Colonic mucosa (tissue), 4 donors: Measurements from ENCODE around the gene PLXNA2. TPM values are rescaled to one million over a fixed set of nuclear protein-coding genes. Genes with fewer than 3 reads are reported as not detected.

Experiments
- DNase-seq: peaks from one replicate; pipeline ENCODE4 v3.0.0-alpha.2; 2020
- H3K27ac ChIP-seq: fragments of 200-600 bp; one replicate; pipeline ENCODE4 v1.8.0; 2021
- H3K27me3 ChIP-seq: fragments of 200-600 bp; one replicate; pipeline ENCODE4 v1.8.0; 2021
- H3K36me3 ChIP-seq: fragments of 200-600 bp; one replicate; pipeline ENCODE4 v1.8.0; 2021
- H3K4me1 ChIP-seq: fragments of 200-600 bp; one replicate; pipeline ENCODE4 v1.8.0; 2021; ENCODE audit warnings: mild to moderate bottlenecking
- H3K4me3 ChIP-seq: fragments of 200-600 bp; one replicate; pipeline ENCODE4 v1.8.0; 2021
- H3K9ac ChIP-seq, 2 donors: one replicate each; pipeline ENCODE4 v1.7.0; 2013; ENCODE audit warnings: control low read depth in 2 of 2, low read depth in 2 of 2, low read length in 2 of 2
- H3K9me3 ChIP-seq: fragments of 200-600 bp; one replicate; pipeline ENCODE4 v1.8.0; 2021
- CTCF ChIP-seq: fragments of 200-600 bp; IDR thresholded peaks from one replicate; pipeline ENCODE4 v1.8.0; 2022; ENCODE audit warnings: antibody characterized with exemption, mild to moderate bottlenecking
- intact Hi-C: fragments of 100-400 bp; cut with DNase I; formaldehyde crosslinking; loops from one replicate; pipeline ENCODE4 v1.14.1; 2022
- total RNA-seq, 2 donors: library from RNA; stranded (reverse); fragmentation: NEBNext Ultra II Directional in 1 of 2; extraction: Animal tissue kit (Norgen Biotek cat#: 25700) in 1 of 2; gene quantifications; one replicate each; pipeline ENCODE4 v1.2.1, GENCODE V29; 2021
- donor health status: healthy.
- donor health status: DM: no; HTN: no; CAD: no.
- donor health status: DM: no; HTN: no; CAD: no.

Gene PLXNA2
- total RNA-seq, 2 donors from 2014 or later: 46.1 to 81.6 TPM

GRCh38 chr1:208089761-208090370 is 154.3 kb downstream of the PLXNA2 start:
- no peak for DNase-seq
- Histone ChIP-seq H3K27me3 (no peaks in the 10 kb centered on the region), H3K36me3 (no peaks in the 10 kb centered on the region), H3K9ac (no peak overlapping the region), H3K4me3 (no peak overlapping the region), H3K27ac (no peak overlapping the region), H3K9me3 (no peaks in the 10 kb centered on the region), H3K4me1 (peaks cover 5% of the 10 kb centered on the region)
- TF ChIP-seq CTCF: no peak
- intact Hi-C loops: loop anchor here (5.0 to 10.0 kb wide), 2 partner anchors 68 to 155 kb away; partner anchors contain the start of gene PLXNA2

- no peak for DNase-seq
- no peak overlapping the region for H3K4me3 ChIP-seq
- no peak overlapping the region for H3K27ac ChIP-seq
- no peaks in the 10 kb centered on the region for H3K9me3 ChIP-seq
- peaks cover 5% of the 10 kb centered on the region for H3K4me1 ChIP-seq
- H3K27me3 ChIP-seq: no peaks in the 10 kb centered on the region
- H3K36me3 ChIP-seq: no peaks in the 10 kb centered on the region
- TF ChIP-seq CTCF: no peak
- intact Hi-C loops: no loop called here
- no peak overlapping the region for H3K9ac ChIP-seq
Measured at GRCh38 chr1:208089149-208089548, 155.0 kb downstream of the PLXNA2 start.

GRCh38 chr1:208088319-208088718 is 155.9 kb downstream of the PLXNA2 start:
- DNase-seq: no peak
- no peaks in the 10 kb centered on the region for H3K27me3 ChIP-seq
- peaks cover 5% of the 10 kb centered on the region for H3K4me1 ChIP-seq
- H3K27ac ChIP-seq: no peak overlapping the region
- H3K36me3 ChIP-seq: no peaks in the 10 kb centered on the region
- no peak for TF ChIP-seq CTCF
- H3K4me3 ChIP-seq: no peak overlapping the region
- H3K9me3 ChIP-seq: no peaks in the 10 kb centered on the region
- no peak overlapping the region for H3K9ac ChIP-seq
- intact Hi-C loops: no loop called here

GRCh38 chr1:208085655-208086515 is 158.3 kb downstream of the PLXNA2 start:
- TF ChIP-seq CTCF: no peak
- no peak overlapping the region for H3K27ac ChIP-seq
- DNase-seq: no peak
- peaks cover 5% of the 10 kb centered on the region for H3K4me1 ChIP-seq
- H3K9ac ChIP-seq: no peak overlapping the region
- no peaks in the 10 kb centered on the region for H3K9me3 ChIP-seq
- no peak overlapping the region for H3K4me3 ChIP-seq
- no peaks in the 10 kb centered on the region for H3K27me3 ChIP-seq
- H3K36me3 ChIP-seq: no peaks in the 10 kb centered on the region
- intact Hi-C loops: no loop called here

- intact Hi-C loops: no loop called here
- no peak for DNase-seq
- no peaks in the 10 kb centered on the region for H3K9me3 ChIP-seq
- no peak overlapping the region for H3K4me3 ChIP-seq
- no peak for TF ChIP-seq CTCF
- peaks cover 5% of the 10 kb centered on the region for H3K4me1 ChIP-seq
- no peak overlapping the region for H3K27ac ChIP-seq
- no peaks in the 10 kb centered on the region for H3K27me3 ChIP-seq
- H3K9ac ChIP-seq: no peak overlapping the region
- H3K36me3 ChIP-seq: no peaks in the 10 kb centered on the region
Measured at GRCh38 chr1:208084764-208085163, 159.4 kb downstream of the PLXNA2 start.
